Fibroblast of skin of abdomen (primary cell): ENCODE data around the gene CCDC171.
"Not testable (repeated sequence)": the region's sequence is repeated elsewhere in the genome, so short reads cannot be mapped to it uniquely, and the experiment has no call there.

Source experiments
- DNase-seq: peaks from one replicate; pipeline ENCODE4 v3.0.0-alpha.2; 2013

CCDC171 gene

GRCh38 chr9:15764131-15764530 lies 211.3 kb downstream of the CCDC171 start:
- DNase-seq = no peak

DNA sequence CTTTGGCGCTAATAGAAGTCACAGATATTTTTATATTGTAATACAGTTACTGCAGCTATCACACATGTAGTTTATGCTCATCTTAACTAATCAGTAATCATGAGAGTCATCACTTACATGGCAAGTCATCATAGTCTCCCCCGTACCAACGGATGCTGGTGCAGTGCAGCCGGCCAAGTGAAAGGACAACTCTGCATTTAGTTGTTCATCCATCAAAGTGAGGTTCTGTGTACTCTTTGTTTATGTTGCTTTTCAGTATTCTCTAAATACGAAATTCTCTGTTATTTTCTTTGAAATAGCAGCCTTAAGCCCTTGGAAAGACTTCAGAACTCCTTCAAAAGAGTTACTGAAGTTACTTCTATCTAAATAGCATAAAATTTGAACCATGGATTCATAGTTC lies 216.7 kb downstream of the CCDC171 start:
- DNase-seq = no peak

- DNase-seq = no peak
These were observed 226.0 kb downstream of the CCDC171 start for GRCh38 chr9:15778861-15779260.

DNA sequence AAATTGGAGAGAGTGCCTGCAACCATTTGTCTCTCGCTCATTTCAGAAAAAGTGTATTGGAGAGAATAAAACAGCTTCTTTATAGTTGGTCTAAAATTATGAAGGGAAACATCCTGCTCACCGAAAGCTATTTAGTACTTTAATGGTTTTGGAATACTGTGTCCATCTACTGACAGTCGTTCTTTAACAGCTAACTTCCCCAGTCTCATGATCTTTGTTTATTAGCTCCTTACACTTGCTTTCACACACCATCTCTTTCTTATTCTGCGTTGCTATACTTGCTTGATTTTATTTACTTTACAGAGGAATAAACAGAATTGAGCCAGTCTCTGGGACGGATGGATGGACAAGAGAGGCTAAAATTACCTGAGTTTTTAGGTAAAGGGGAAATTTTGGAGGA lies 229.3 kb downstream of the CCDC171 start:
- DNase-seq = no peak

GRCh38 chr9:15785584-15785983 lies 232.7 kb downstream of the CCDC171 start:
- DNase-seq = no peak

DNA sequence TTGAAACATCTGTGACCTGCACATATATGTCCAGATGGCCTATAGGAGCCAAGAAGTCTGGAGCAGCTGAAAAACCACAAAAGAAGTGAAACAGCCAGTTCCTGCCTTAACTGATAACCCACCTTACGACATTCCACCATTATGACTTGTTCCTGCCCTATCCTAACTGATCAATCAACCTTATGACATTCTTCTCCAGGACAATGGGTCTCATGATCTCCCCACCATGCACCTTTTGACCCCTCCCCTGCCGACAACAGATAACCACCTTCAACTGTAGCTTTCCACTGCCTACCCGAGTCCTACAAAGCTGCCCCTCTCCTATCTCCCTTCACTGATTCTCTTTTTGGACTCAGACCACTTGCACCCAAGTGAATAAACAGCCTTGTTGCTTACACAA lies 233.8 kb downstream of the CCDC171 start:
- DNase-seq = no peak

GRCh38 chr9:15810219-15810899 lies 257.5 kb downstream of the CCDC171 start:
- DNase-seq = not testable (repeated sequence)

- no peak for DNase-seq
These were observed 260.2 kb downstream of the CCDC171 start for GRCh38 chr9:15813076-15813475.

- peak; percentile 19 for DNase-seq
These were observed 271.5 kb downstream of the CCDC171 start for GRCh38 chr9:15824310-15824709.

DNA sequence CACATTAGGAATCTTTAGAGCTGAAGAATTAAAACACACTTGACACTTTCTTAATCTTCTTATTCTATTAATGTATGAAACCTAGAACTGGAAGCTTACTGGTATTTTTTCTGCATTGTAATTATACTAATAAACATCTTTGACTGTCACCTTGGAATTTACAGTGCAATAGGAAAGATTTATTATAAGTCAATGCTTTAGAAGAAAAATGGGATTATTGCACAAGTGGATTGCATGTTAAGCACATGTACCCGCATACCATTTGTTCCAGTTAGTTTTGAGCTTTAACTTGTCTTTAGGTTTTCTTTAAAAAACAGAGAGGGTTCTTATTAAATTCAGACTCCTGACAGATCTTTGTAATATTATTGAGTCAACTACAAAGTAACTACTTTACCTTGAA lies 278.5 kb downstream of the CCDC171 start:
- peak; percentile 45 for DNase-seq

DNA sequence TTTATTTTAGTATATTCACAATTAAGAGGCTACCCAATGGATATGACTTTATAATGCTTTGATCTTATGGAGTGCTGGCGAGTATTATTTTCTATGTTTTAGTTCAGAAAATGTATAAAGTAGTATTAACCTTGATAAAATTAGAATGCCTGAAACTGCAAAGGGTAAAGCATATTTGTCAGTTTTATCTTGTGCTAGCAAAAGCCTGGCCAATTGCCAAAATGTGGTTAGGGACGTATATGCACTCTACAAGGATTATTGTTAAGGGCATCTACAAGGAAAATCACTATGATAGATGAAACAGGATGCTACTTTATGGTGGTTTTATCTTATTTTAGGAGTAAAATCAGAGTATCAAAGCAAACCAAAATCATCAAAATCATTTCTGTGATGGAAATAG lies 281.7 kb downstream of the CCDC171 start:
- DNase-seq = peak; percentile 37

DNA sequence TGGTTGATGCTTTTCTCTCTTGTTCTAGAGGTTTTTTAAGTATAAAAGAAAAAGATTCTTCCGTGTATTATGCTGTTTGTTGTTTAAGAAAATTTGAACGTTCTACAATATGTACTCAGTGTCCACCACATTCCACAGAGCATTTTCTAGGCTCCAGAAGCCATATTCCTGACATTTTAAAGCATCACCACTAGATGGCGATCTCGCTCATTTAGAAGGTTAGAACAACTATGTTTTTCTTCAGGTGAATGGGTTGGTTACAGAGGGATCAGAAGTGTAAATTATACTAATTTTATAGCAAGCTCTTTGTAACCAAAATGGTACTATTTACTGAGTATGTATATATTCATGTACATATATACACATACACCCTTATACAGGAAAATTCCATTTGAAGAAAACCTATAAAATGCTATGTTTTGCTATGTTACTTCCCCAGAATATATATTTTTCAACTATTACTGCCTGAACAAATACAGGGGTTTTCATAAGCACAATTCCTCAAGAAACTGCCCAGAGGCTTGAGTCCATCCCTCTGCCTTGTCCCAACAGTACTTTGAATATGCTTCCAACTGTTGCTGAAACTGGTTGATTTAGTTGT lies 284.3 kb downstream of the CCDC171 start:
- DNase-seq = peak; percentile 62

GRCh38 chr9:15842051-15842450 lies 289.2 kb downstream of the CCDC171 start:
- no peak for DNase-seq

- DNase-seq = no peak
These were observed 290.5 kb downstream of the CCDC171 start for GRCh38 chr9:15843316-15843715.

GRCh38 chr9:15843931-15844330 lies 291.1 kb downstream of the CCDC171 start:
- DNase-seq = no peak

DNA sequence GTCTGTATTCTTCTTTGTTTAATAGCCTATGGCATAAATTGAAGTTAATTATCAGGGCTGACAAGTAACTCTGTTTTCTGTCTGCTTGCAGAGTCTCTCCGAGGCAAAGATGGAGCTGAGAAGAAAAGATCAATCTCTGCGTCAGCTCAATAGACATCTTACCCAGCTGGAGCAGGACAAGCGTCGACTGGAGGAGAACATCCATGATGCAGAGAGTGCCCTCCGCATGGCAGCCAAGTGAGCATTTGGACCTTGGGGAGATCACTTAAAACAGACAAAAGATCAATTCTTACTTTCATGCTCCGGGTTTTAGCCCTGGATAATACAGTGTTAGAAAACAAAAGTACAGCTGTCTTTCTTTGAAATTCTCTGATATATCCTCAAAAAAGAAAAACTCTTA lies 293.8 kb downstream of the CCDC171 start:
- no peak for DNase-seq

GRCh38 chr9:15849871-15850270 lies 297.0 kb downstream of the CCDC171 start:
- DNase-seq = no peak

- DNase-seq = no peak
These were observed 298.9 kb downstream of the CCDC171 start for GRCh38 chr9:15851766-15852165.

DNA sequence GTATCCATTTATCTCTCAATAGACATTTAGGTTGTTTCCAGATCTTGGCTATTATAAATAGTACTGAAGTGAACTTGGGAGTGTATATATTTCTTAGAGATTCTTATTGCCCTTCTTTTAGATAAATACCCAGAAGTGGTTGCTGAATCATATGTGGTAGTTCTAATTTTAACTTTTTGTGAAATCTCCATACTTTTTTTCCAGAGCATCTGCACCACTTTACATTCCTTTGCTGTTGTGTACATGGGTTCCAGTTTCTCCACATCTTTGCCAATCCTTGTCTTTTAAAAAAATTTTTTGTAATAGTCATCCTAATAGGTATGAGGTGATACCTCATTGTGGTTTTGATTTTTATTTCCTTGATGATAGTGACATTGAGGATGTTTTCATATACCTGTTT lies 303.7 kb downstream of the CCDC171 start:
- DNase-seq = peak; percentile 58

DNA sequence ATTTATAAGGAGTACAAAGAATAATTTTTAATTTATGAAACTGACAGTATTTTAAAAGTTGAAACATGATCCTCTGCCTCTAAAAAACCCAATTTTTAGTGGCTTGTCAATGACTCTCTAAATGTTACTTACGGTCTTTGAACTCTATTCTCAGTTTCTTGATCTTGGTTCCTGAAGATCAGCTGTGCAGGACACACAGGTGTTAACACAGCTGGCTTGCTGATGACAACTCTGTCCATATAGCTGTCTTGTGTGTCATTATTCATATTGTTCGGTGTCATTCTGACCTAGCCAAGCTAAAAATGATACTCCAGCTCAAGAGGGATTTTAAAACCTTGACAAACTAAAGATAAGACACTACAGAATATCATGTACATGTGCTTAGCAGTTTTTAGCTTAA lies 314.5 kb downstream of the CCDC171 start:
- no peak for DNase-seq

DNA sequence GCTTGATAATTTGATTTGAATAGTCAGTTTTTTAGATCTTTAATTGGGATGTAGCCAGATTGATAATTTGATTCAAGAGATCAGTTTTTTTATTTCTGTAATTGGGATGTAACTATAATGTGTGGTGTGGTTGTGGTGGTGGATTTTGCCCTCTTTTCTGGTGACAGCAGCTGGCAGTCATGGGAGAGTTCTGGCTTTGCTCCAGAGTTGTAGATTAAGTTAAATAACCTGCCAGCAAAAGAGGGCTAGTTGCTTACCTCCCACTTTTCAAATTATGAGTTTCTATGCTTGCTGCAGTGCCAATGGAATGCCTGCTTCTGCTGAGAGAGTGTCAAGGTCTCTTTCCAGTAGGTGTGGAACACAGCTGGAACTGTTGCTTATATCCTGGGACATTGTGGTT lies 315.1 kb downstream of the CCDC171 start:
- DNase-seq = no peak

DNA sequence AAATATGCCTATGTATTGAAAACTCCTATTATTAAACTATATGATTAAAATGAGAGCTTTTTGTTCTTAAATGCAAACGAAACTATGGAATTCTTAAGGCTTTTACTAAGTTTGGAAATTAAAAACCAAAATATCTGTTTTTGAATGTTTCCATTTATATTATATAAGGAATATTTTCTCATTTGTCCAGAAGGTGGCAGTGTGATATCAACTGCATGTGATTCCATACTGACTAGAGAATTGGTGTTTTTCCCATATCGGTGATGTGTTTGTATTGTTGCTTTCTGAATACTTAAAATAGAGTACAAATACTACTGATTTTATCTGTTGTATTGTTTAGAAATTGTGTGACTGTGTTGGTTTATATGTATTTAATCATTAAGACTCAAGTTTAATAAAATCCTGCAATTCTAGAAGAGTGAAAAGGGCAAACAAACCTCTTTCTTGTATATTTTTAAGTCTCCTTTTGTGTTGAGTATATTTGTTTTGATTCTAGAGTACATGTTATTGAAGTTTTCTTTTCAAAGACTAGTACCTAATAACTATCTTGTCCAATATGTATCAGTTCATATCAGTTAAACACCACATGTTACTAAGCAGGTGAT lies 320.8 kb downstream of the CCDC171 start:
- peak; percentile 60 for DNase-seq

GRCh38 chr9:15882328-15882727 lies 329.5 kb downstream of the CCDC171 start:
- no peak for DNase-seq

DNA sequence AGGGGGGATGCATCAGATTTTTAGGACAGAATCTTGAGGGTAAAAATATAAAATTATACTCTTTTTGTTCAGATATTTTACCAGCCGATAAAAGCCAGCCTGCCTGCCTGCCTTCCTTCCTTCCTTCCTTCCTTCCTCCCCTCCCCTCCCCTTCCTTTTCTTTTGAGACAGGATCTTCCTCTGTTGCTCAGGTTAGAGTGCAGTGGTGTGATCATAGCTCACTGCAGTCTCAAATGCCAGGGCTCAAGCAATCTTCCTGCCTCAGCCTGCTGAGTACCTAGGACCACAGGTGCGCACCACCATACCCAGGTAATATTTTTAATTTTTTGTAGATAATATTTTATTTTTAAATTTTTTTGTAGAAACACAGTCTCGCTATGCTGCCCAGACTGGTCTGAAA lies 330.0 kb downstream of the CCDC171 start:
- DNase-seq = no peak
